IMR-90 (cell line): ENCODE data around the gene DENND1C. TPM values are rescaled to one million over a fixed set of nuclear protein-coding genes. Genes with fewer than 3 reads are reported as not detected.

ENCODE experiments used
- ATAC-seq: fragments of 200-7000 bp; cut with Tn5 transposase; 2 replicates; pipeline ENCODE4 v1.9.1; 2020; ENCODE audit warnings: low read depth, mild to moderate bottlenecking, moderate library complexity
- BruUV-seq: library from RNA; stranded (reverse); fragments of 400-500 nt; replicated peaks from 2 replicates; lab custom pipeline; 2021; lab: Mats Ljungman, UMichigan
- CTCF ChIA-PET: fragments of 300-600 bp; formaldehyde crosslinking; extraction: SDS; loops from one replicate; lab custom pipeline; 2021; ENCODE audit warnings: antibody characterized with exemption; lab: Yijun Ruan, JAX
- POLR2A ChIA-PET: fragments of 300-600 bp; sonication (Branson Sonifier 250); formaldehyde crosslinking; loops from one replicate; lab custom pipeline; 2022; ENCODE audit warnings: antibody characterized with exemption; ENCODE audit not compliant: unreplicated experiment; lab: Charles Lee
- DNase-seq: peaks from one replicate; pipeline ENCODE4 v3.0.0; 2013
- H2AFZ ChIP-seq: replicated peaks from 2 replicates; pipeline ENCODE3; 2013; ENCODE audit warnings: low read length, mild to moderate bottlenecking; ENCODE audit not compliant: poor library complexity
- H2AK5ac ChIP-seq: 2 replicates; pipeline ENCODE4 v1.6.1; 2013; ENCODE audit warnings: low read depth, low read length, inconsistent platforms
- H2AK9ac ChIP-seq: replicated peaks from 2 replicates; pipeline ENCODE3; 2013; ENCODE audit warnings: mild to moderate bottlenecking, low read depth, low read length, moderate library complexity; ENCODE audit not compliant: poor library complexity
- H2BK120ac ChIP-seq: 2 replicates; pipeline ENCODE4 v1.6.1; 2013; ENCODE audit warnings: low read depth, low read length, inconsistent platforms
- H2BK15ac ChIP-seq: 3 replicates; pipeline ENCODE4 v1.6.1; 2013; ENCODE audit warnings: low read depth, low read length, inconsistent platforms
- H2BK20ac ChIP-seq: 2 replicates; pipeline ENCODE4 v1.6.1; 2013; ENCODE audit warnings: low read depth, mild to moderate bottlenecking, inconsistent platforms, low read length, moderate library complexity
- H2BK5ac ChIP-seq: 2 replicates; pipeline ENCODE4 v1.6.1; 2013; ENCODE audit warnings: mild to moderate bottlenecking, low read depth, low read length, inconsistent platforms; ENCODE audit not compliant: poor library complexity, severe bottlenecking
- H3K14ac ChIP-seq: replicated peaks from 2 replicates; pipeline ENCODE4 v1.6.1; 2013; ENCODE audit warnings: low read depth, low read length, inconsistent platforms
- H3K18ac ChIP-seq: 2 replicates; pipeline ENCODE4 v1.6.1; 2013; ENCODE audit warnings: low read depth, low read length, control low read depth
- H3K23ac ChIP-seq: 2 replicates; pipeline ENCODE4 v1.6.1; 2013; ENCODE audit warnings: low read depth, low read length, inconsistent platforms
- H3K27ac ChIP-seq: 2 replicates; pipeline ENCODE4 v1.5.1; 2013; ENCODE audit warnings: mild to moderate bottlenecking, control low read depth, low read length; ENCODE audit not compliant: insufficient read depth
- H3K27me3 ChIP-seq: 2 replicates; pipeline ENCODE4 v1.6.1; 2013; ENCODE audit warnings: low read length; ENCODE audit not compliant: control insufficient read depth, insufficient read depth
- H3K36me3 ChIP-seq: 2 replicates; pipeline ENCODE4 v1.6.1; 2013; ENCODE audit warnings: low read length, mixed read lengths; ENCODE audit not compliant: control insufficient read depth, insufficient read depth
- H3K4ac ChIP-seq: 2 replicates; pipeline ENCODE4 v1.6.1; 2013; ENCODE audit warnings: low read depth, low read length, inconsistent platforms
- H3K4me1 ChIP-seq: 2 replicates; pipeline ENCODE4 v1.6.1; 2013; ENCODE audit warnings: low read length, mixed read lengths; ENCODE audit not compliant: control insufficient read depth, insufficient read depth
- H3K4me2 ChIP-seq: 2 replicates; pipeline ENCODE4 v1.6.1; 2013; ENCODE audit warnings: low read depth, mild to moderate bottlenecking, control low read depth, low read length, moderate library complexity
- H3K4me3 ChIP-seq: 2 replicates; pipeline ENCODE4 v1.5.1; 2013; ENCODE audit warnings: low read depth, mild to moderate bottlenecking, control low read depth, low read length, moderate library complexity; ENCODE audit not compliant: insufficient read depth
- H3K56ac ChIP-seq: 2 replicates; pipeline ENCODE4 v1.6.1; 2013; ENCODE audit warnings: low read length, inconsistent platforms; ENCODE audit not compliant: insufficient read depth; ENCODE audit errors: extremely low read depth
- H3K79me1 ChIP-seq, 2 experiments: 2 replicates each; pipeline ENCODE4 v1.6.1; 2013; ENCODE audit warnings: low read length in 2 of 2, inconsistent platforms in 1 of 2, low read depth in 1 of 2
- H3K9ac ChIP-seq: 2 replicates; pipeline ENCODE4 v1.6.1; 2013; ENCODE audit warnings: low read depth, low read length, control low read depth
- H3K9me1 ChIP-seq: 2 replicates; pipeline ENCODE4 v1.6.1; 2013; ENCODE audit warnings: low read length, inconsistent platforms; ENCODE audit not compliant: insufficient read depth
- H3K9me3 ChIP-seq: 2 replicates; pipeline ENCODE4 v1.6.1; 2013; ENCODE audit warnings: low read length; ENCODE audit not compliant: control insufficient read depth, insufficient read depth
- H4K20me1 ChIP-seq: 2 replicates; pipeline ENCODE4 v1.6.1; 2013; ENCODE audit warnings: low read length, inconsistent platforms; ENCODE audit not compliant: insufficient read depth
- H4K5ac ChIP-seq: 2 replicates; pipeline ENCODE4 v1.6.1; 2013; ENCODE audit warnings: mild to moderate bottlenecking, low read depth, low read length, control low read depth
- H4K8ac ChIP-seq, 2 experiments: 2 replicates each; pipeline ENCODE4 v1.6.1; 2013; ENCODE audit warnings: low read depth in 2 of 2, low read length in 2 of 2, control low read depth in 1 of 2, inconsistent platforms in 1 of 2
- H4K91ac ChIP-seq: 2 replicates; pipeline ENCODE4 v1.6.1; 2013; ENCODE audit warnings: low read depth, low read length, inconsistent platforms; ENCODE audit not compliant: insufficient read depth
- BHLHE40 ChIP-seq: fragments of 150-350 bp; IDR thresholded peaks from 2 replicates; pipeline ENCODE4 v1.6.1; 2016; ENCODE audit warnings: mild to moderate bottlenecking, low read depth, low read length
- MAFK ChIP-seq: IDR thresholded peaks from 2 replicates; pipeline ENCODE4 v1.6.1; 2012; ENCODE audit warnings: low read depth, low read length, improper control_type of control experiment
- MAZ ChIP-seq: IDR thresholded peaks from 2 replicates; pipeline ENCODE4 v1.6.1; 2012; ENCODE audit warnings: low read depth, mild to moderate bottlenecking, low read length, improper control_type of control experiment, moderate library complexity, borderline replicate concordance
- POLR2A ChIP-seq: IDR thresholded peaks from 2 replicates; pipeline ENCODE4 v1.6.1; 2012; ENCODE audit warnings: mild to moderate bottlenecking, low read depth, low read length
- WGBS, 2 experiments: methylation state at CpG; one replicate each; pipeline versions ENCODE4 v1.1.5 to v1.1.7; 2013; ENCODE audit warnings: missing lambda C conversion rate in 2 of 2; ENCODE audit not compliant: insufficient read length in 1 of 2; ENCODE audit errors: extremely low coverage in 2 of 2; 5-methylcytosine and 5-hydroxymethylcytosine counted together
- dilution Hi-C: fragments of 300-500 bp; cut with HindIII; formaldehyde crosslinking; loops from one replicate; pipeline ENCODE4 v1.14.3; 2018; ENCODE audit warnings: low sequenced_read_pairs; ENCODE audit not compliant: unreplicated experiment
- in situ Hi-C: fragments of 300-500 bp; cut with MboI; formaldehyde crosslinking; loops from 3 replicates; pipeline ENCODE4 v1.14.3; 2019; ENCODE audit warnings: low sequenced_read_pairs, inconsistent platforms, mixed read lengths
- intact Hi-C: fragments of 100-400 bp; cut with micrococcal nuclease; formaldehyde crosslinking; loops from 2 replicates; pipeline ENCODE4 v1.10.0; 2022
- polyA plus RNA-seq, 3 experiments: library from polyadenylated mRNA; depleted of rRNA; stranded (reverse); fragments of >200 nt; gene quantifications; 2 replicates each; pipeline ENCODE4 v1.2.3, GENCODE V29; 2012; ENCODE audit warnings: low replicate concordance in 1 of 3
- total RNA-seq: library from RNA; depleted of rRNA; stranded (reverse); fragments of >200 nt; gene quantifications from 2 replicates; pipeline ENCODE4 v1.2.3, GENCODE V29; 2012
- TF ChIP-seq, protein P1 (sequence below): fragments of 150-350 bp; IDR thresholded peaks from 2 replicates; pipeline ENCODE4 v1.6.1; 2017; ENCODE audit warnings: mild to moderate bottlenecking, antibody characterized with exemption, low read length, low read depth

The DENND1C gene
- total and polyA plus RNA-seq, 2 of the 4 experiments (the other 2 are of a cell fraction) = not detected

DNA sequence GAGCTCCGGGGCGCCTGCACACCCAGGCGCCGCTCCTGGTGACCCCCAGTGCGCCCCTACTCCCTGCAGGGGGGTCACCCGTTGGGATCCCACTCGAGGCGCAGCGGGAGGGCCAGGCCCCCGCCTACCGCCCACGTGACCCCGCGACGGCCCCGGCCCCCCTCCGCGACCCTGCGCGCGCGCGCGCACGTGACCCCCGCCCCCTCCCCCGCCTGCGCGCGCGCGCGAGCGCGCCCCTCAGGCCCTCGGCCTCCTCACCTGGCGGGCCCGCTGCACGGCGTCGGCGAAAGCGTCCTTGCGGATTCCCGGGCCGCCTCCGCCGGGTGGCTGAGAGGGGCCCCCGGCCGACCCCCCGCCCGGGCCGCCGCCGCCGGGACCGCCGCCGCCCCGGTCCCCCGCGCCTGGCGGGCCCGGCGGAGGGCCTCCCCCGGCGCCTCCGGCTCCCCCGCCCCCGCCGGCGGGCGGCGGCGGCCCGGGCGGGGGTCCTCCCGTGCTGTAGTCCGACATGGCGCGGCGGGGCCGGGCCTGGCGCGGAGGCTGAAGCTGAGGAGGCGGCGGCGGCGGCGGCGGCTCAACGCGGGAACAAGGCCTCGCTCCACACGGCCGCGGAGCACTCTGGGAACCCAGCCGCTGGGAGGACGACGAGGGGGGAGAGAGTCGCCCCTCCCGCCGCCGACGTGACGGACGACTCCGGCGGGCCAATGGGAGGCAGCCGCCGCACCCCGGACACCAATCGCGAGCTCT is 57.2 kb downstream of the DENND1C start, which contains the start of gene KHSRP:
KHSRP (minus strand) TSS at position 617 of the 744 bp plus-strand sequence; CDS start at position 507, 110 bp downstream.
- ChIA-PET POLR2A (no interaction called here), CTCF (no interaction called here)
- dilution Hi-C loops = no loop called here

More for the DNA sequence above, 57.2 kb downstream of the DENND1C start, which contains the start of gene KHSRP:
- H3K9ac ChIP-seq = peak within 1 kb of the TSS; percentile 74
- H3K4me2 ChIP-seq = peak within 1 kb of the TSS; percentile 81
- TF ChIP-seq BHLHE40 = peak; percentile 53
- TF ChIP-seq, protein P1, sequence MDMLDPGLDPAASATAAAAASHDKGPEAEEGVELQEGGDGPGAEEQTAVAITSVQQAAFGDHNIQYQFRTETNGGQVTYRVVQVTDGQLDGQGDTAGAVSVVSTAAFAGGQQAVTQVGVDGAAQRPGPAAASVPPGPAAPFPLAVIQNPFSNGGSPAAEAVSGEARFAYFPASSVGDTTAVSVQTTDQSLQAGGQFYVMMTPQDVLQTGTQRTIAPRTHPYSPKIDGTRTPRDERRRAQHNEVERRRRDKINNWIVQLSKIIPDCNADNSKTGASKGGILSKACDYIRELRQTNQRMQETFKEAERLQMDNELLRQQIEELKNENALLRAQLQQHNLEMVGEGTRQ = peak; percentile 84
- TF ChIP-seq MAFK = no peak
- peak; percentile 77; the same call in 1 of the 2 replicates for TF ChIP-seq MAZ
- TF ChIP-seq POLR2A = peak; percentile 72
- peaks cover 48% of the 10 kb centered on the region for H4K20me1 ChIP-seq
- ATAC-seq (no peak), DNase-seq (no peak)
- H3K9me3 ChIP-seq = peaks cover 3% of the 10 kb centered on the region; the same call in 1 of the 2 replicates
- H3K14ac ChIP-seq = peak within 1 kb of the TSS; percentile 90
- peak within 1 kb of the TSS; percentile 40 for H3K27ac ChIP-seq
- H2BK20ac ChIP-seq = peak within 1 kb of the TSS; percentile 27; the same call in 1 of the 2 replicates
- H2AK5ac ChIP-seq = peak within 1 kb of the TSS; percentile 72
- peaks cover 2% of the 10 kb centered on the region; the same call in 1 of the 2 replicates for H3K27me3 ChIP-seq
- intact Hi-C loops (loop anchor here (2.0 kb wide), 1 partner anchor 312 kb away; the partner anchor contains the start of gene GPR108), in situ Hi-C loops (no loop called here)
- H3K9me1 ChIP-seq = peaks cover 3% of the 10 kb centered on the region; the same call in 1 of the 2 replicates
- H2BK120ac ChIP-seq = no peak within 1 kb of the TSS; the same call in none of the 2 replicates
- H3K4me1 ChIP-seq = peaks cover 2% of the 10 kb centered on the region; the same call in 1 of the 2 replicates
- no peak within 1 kb of the TSS for H2BK15ac ChIP-seq
- peak within 1 kb of the TSS; percentile 85 for H3K4me3 ChIP-seq
- H4K8ac ChIP-seq = peak within 1 kb of the TSS; percentile 97 to 100
- peak within 1 kb of the TSS; percentile 94 for H2AK9ac ChIP-seq
- peaks cover 22% of the 10 kb centered on the region for H3K36me3 ChIP-seq
- no peak within 1 kb of the TSS for H3K56ac ChIP-seq
- H2BK5ac ChIP-seq = peak within 1 kb of the TSS; percentile 16
- peak within 1 kb of the TSS; percentile 86 for H4K91ac ChIP-seq
- H3K4ac ChIP-seq = peak within 1 kb of the TSS; percentile 76
- peak within 1 kb of the TSS; percentile 96 for H4K5ac ChIP-seq
- peak within 1 kb of the TSS; percentile 95 for H2AFZ ChIP-seq
- 0% methylated on average over 36 of the region's 114 CpGs; no CpG with 5 or more reads in 1 of the 2 experiments for WGBS, 2 experiments
- H3K23ac ChIP-seq = peak within 1 kb of the TSS; percentile 91
- BruUV-seq = no TSS peak
- H3K79me1 ChIP-seq = peaks cover 0 to 36% of the 10 kb centered on the region in 2 experiments; a peak in 2 of 4 replicates
- H3K18ac ChIP-seq = peak within 1 kb of the TSS; percentile 10; the same call in 1 of the 2 replicates
